Non-pigmented ciliary epithelial cell (primary cell): ENCODE results near the gene LRP5.
A peak's percentile ranks its signal among the peaks of the same experiment; 100 is the strongest.
"Not testable (repeated sequence)": the region's sequence is repeated elsewhere in the genome, so short reads cannot be mapped to it uniquely, and the experiment has no call there.

Source experiments
- DNase-seq: peaks from one replicate; pipeline ENCODE4 v3.0.0-alpha.2; 2010; ENCODE audit warnings: low read depth

Gene LRP5

DNA sequence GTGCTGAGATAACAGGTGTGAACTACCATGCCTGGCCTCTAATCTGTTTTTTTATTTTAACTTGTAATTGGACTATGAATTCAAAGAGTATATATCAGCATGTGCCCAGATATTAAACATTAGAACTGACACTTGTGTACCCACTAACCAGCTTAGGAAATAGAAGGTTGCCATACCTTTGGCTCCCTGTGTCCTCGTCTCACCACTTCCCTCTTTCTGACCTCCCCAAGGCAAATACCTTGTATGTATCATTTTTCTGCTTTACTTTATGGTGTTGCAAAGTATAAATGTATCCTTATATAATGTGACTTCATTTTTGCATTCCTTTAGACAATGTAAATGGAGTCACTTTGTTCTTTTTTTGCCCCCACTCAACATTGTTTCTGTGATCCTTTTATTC is 157.3 kb downstream of the LRP5 start:
- no peak for DNase-seq

DNA sequence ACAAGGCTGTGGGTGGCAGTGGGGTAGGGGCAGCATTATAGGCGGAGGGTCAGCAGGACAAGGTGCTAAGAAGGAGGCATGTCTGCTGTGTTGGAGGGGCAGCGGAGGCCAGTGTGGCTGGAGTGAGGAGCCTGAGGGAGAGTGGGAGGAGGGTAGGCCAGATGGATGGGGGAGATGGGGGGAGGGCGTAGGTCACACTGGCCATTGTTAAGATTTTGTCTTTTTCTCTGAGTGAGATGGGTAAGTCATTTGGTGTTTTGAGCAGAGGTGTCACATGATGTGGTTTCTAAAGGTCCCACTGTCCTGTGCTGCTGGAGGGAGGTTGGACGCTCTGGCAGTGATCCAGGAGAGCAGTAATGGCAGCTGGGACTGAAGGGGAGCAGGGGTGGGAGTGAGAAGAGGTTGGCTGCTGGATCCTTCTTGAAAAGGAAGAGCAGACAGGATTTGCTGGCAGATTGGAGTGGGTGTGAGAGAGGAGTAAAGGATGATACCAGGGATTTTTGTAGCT is 158.0 kb downstream of the LRP5 start:
- DNase-seq = no peak

DNA sequence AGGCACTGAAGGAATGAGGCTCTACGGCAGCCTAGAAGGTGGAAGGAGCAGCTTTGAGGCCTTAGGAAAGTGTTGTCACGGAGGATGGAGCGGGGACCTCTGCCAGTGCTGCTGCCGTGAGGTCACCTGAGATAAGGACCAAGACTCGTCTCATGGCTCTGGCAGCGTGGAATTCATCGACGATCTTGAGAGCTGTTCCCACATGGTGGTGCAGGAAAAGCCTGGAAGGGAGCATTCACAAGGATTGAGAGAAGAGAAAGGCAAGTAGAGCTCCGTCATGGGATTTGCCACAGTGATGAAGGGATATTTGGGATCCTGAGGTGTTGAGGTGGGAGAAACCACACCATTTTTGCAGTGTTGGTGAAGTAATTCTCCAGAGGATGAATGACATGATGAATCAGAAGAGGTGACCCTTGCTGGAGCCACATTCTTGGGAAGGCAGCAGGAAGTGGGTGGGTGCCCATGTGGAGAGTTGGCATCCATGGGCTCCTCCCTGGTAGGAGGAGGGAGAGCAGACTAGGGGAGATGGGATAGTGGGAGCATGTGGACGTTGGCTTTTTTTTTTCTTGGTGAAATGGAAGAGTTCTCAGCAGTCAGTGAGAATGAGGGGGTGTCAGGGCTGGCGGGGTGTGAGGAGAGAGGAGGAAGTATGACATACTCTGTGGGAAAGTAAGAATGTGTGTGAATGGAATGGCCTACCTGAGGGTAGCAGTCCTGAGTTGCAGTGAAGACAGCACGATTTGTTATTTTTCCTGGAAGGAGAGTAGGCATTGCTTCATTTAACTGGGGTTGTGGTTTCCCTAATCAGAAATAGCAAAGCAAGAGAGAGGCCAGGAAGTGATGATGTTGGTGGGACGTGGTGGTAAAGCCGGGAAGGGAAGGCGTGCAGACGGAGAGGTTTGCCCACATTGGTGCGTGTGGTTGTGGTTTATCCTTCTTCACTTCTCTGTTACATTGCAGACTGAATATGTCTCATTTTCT is 159.3 kb downstream of the LRP5 start:
- DNase-seq = peak; percentile 72

DNA sequence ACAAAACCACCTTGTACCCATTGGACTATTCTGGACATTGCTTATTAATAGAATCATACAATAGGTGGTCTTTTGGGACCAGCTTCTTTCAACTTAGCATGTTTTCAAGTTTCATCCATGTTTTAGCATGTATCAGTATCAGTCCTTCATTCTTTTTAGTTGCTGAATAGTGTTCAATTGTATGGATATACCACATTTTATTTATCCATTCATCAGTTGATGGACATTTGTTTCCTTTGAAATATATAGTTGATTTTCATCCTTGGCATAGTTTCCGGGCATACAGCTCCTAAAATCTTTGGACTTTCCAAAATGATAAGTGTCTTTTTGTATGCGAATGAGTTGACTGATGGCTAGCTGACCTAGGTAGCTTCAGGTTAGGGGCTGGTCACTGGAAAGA is 160.4 kb downstream of the LRP5 start:
- DNase-seq = no peak

DNA sequence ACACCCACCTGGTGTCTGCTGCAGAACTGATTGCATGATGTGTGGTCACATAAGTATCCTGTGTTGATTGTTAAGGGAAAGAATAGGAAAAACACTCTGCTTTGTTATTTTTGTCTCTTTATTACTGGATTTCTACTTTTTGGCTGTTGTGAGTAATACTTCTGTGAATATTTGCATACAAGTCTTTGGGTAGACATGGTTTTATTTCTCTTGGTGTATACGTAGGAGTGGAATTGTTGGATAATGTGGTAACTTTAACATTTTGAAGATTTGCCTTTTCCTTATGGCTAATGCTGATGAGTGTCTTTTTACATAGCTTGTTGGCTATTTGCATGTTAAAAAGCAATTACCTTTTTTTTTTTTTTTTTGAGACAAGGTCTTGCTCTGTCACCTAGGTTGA is 161.3 kb downstream of the LRP5 start:
- no peak for DNase-seq

DNA sequence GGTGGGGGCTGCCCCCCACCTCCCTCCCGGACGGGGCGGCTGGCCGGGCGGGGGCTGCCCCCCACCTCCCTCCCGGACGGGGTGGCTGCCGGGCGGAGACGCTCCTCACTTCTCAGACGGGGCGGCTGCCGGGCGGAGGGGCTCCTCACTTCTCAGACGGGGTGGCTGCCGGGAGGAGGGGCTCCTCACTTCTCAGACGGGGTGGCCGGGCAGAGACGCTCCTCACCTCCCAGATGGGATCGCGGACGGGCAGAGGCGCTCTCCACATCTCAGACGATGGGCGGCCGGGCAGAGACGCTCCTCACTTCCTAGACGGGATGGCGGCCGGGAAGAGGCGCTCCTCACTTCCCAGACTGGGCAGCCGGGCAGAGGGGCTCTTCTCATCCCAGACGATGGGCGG is 163.2 kb downstream of the LRP5 start:
- not testable (repeated sequence) for DNase-seq

DNA sequence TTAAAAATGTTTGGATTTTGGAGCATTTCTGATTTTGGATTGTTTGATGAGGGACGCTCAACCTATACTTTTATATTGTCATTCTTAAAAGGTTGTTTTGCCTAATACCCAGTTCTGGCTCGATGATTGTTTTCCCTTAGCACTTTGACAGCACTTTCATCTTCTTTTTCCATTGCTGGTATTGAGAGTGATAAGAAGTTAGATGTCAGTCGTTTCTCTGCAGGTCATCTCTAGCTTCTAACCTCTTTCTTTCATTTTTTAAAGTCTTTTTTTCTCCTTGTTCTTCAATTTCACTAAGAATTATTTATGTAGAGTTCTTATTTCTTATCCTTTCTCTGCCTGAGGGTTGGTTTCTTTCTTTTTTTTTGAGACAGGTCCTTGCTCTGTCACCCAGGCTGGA is 167.0 kb downstream of the LRP5 start:
- no peak for DNase-seq

DNA sequence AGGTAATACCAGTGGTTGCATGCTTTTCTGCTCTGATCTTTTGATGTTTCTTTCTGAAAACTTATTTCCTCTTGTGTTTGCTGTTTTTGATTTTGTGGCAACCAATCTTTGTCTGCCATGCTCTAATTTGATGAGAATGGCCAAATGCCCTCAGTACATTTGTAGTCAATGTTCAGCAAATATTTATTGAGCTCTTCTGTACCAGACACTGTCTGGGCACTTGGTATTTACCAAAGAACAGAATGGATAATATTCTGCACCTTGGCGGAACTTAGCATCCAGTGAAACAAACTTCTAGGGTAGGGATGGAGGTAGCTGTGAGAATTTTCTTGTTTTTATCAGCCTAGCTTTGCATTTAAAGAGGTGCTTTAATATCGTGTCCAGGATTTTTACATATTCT is 167.8 kb downstream of the LRP5 start:
- DNase-seq = no peak

DNA sequence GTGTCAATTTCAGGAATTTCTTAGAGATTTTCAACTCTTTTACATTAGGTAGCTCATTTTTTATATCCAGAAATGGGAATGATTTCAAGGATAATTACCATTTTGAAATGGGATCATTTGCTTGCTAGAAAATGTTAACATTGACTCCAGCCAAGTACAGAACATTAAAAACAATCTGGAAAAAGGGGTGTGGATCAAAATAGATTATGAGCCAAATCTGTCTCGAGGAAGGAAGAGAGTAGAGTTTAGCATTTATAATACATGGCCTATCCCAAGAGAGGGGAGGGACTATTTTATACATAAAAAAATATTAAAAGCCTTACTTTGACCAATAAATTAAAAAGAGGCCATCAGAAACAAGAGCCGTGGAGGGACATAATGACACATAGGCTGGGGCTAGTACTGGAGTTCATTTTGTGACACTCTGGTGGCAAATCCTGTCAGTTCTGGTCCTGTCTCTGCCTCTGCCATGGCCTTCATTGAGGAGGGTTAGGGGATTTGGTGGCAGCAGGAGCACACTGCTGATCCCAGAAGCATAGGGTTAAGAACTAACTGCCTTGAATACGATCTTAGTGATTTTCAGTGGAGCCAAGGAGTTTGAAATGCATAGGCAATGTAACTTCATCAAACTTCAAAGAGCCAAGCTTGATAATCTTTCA is 168.6 kb downstream of the LRP5 start:
- DNase-seq = no peak

DNA sequence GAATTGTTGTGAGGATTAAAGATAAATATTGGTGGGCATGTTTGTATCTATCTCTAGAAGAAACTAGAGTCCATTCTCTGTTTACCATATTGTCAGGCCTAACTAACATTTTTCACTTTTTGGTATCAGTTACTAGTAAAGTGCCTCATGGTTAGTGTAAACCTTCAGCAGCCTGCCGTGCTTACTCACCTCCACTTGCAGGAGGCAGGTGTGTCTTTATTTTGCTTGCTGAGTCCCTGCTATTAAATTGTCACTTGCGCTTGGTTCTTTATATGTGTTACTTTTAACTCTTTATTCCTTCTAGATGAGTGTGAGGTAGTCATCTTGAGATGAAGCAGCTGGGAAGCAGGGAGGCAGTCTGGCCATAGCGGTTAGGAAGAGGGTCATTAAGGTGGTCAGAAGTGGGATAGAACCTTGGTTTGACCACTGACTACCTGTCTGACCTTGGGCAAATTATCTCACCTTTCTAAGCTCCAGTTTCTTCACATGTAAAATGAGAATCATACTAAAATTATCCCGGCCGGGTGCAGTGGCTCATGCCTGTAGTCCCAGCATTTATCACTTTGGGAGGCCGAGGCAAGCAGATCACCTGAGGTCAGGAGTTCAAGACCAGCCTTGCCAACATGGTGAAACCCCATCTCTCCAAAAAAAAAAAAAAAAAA is 169.3 kb downstream of the LRP5 start:
- DNase-seq = no peak

DNA sequence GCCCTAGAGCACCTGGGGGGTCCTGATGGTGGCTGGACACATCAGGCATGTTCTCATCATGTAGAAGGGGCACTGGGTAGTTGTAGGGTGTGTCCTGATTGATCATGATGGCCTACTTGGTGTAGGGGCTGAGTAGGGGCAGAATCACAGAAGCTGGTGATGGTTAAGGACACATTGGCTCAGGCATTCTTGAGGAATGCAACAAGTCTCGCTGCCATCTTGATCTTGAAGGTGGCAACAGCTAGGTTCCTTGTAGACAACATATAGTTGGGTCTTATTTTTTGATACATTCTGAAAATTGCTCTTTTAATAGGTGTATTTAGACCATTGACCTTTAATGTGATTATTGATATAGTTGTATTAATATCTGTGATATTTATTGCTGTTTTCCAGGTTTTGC is 176.2 kb downstream of the LRP5 start:
- DNase-seq = no peak

DNA sequence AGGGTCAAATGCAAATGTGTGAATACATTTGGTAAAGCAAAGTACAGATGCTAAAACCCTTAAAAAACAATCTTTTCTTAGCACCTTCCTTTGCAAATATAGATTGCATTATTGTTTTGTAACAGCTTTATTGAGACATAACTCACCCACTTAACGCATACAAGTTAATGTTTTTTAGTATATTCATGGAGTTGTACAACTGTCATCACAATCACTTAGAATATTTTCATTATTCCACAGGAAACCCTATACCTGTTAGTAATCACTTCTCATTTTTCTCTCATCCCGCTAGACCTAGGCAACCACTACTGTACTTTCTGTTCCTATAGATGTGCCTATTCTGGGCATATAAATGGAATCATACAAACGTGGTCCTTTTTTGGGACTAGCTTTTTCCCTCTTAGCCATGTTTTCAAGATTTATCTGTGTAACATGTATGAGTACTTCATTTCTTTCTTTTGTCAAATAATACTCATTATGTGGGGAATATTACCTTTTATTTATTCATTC is 182.9 kb downstream of the LRP5 start:
- DNase-seq = no peak

DNA sequence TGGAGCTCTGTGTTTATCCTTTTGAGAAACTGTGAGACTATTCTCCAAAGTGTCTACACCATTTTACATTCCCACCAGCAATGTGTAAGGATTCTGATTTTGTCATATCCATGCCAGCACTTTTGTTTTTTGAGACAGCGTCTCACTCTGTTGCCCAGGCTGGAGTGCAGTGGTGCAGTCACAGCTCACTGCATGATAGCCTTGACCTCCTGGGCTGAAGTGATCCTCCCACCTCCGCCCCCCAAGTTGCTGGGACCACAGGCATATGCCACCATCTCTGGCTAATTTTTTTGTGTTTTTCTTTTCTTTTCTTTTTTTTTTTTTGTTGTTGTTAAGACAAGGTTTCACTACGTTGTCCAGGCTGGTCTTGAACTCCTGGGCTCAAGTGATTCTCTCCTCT is 183.5 kb downstream of the LRP5 start:
- DNase-seq = no peak

DNA sequence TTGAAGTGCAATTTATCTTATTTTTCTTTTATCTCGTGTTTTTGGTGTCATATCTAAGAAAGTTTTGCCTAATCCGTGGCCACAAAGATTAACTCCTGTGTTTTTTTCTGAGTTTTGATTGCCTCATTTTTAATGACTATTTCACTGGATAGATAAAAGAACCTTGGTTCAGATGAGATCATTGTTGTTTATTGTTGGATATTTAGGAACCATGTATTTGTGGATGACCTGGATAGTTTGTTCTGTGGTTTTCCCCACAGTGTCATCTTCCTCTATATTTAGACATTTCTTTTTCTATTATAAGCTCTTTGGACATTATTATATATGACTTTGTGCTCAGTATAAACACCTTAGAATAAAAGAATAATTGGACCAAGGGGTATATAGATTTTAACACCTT is 185.4 kb downstream of the LRP5 start:
- DNase-seq = no peak

DNA sequence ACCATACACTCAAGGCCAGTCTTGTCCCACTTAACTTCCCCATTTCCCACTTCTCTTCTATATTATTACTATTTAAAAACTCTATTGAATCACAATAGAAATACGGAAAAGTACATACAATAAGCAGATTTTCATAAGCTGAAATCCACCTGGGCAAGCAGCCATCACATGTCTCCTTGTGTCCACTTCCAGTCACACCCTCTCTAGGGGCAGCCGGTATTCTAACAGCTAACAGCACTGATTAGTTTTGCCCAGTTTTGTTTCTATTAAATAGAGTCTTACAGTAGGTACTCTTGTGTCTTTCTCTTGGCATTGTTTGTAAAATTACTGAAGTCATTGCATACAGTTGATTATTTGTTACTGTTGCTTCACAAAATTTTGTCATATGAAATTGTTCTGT is 185.9 kb downstream of the LRP5 start:
- DNase-seq = no peak
